ENCODE results near the gene ATXN1. TPM values are rescaled to one million over a fixed set of nuclear protein-coding genes. Genes with fewer than 3 reads are reported as not detected.

The ATXN1 gene
- total and polyA plus RNA-seq, 3 donors from 2014 or later = 12.8 to 84.1 (median 64.3) TPM

GRCh38 chr6:16752206-16752866, 8.9 kb downstream of the ATXN1 start:
- intact Hi-C loops (cut with DNase I; ENCODE audit: low total_unique reads) = no loop called here
- DNase-seq = no peak
- no peak overlapping the region for H3K27ac ChIP-seq
- peaks cover 13% of the 10 kb centered on the region for H3K4me1 ChIP-seq
- H3K4me3 ChIP-seq = no peak overlapping the region
- H3K9me3 ChIP-seq = no peaks in the 10 kb centered on the region
- WGBS, 2 donors = 82 to 87% methylated on average over 4 of the region's 4 CpGs
- H3K36me3 ChIP-seq (ENCODE audit: low read depth, missing control alignments) = no peaks in the 10 kb centered on the region
- no peaks in the 10 kb centered on the region for H3K27me3 ChIP-seq
- no peak for TF ChIP-seq CTCF (IDR thresholded peaks at IDR 0.05)
- TF ChIP-seq POLR2A (IDR thresholded peaks at IDR 0.05) = no peak

DNA sequence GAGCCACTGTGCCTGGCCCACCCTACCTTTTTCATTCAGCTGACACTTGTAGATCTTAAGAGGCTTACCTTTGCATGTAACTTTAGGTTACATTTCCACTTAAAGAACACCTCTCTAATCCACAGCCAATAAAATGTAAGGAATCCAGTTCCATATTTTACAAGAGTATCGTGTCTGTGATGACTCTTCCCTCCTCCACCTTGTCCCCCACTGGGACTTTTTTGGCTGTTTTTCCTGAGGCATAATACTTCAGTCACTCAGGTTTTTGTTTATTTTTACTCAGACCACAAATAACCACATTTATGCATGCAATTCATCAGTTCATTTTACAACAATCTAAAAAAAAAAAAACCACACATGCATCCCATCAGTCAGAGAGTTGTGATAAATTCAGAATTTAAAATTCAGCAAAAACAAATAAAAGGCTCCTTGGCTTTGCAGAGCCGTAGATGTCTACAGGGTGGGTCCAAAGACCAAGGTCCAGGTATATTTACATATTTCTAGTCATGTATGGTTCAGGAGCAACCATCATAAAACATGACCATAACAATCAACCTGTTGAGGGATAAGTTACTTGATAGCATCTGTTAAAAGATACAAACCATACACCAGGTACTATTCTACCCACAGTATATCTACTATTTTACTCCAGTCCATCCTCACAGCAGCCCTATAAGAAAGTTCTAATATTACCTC, 9.9 kb downstream of the ATXN1 start:
- Histone ChIP-seq H3K4me1 (peaks cover 13% of the 10 kb centered on the region), H3K4me3 (no peak overlapping the region), H3K36me3 (ENCODE audit: low read depth, missing control alignments) (no peaks in the 10 kb centered on the region), H3K27me3 (no peaks in the 10 kb centered on the region), H3K9me3 (no peaks in the 10 kb centered on the region), H3K27ac (no peak overlapping the region)
- intact Hi-C loops (cut with DNase I; ENCODE audit: low total_unique reads) = no loop called here
- DNase-seq = no peak
- TF ChIP-seq POLR2A (IDR thresholded peaks at IDR 0.05) = no peak
- TF ChIP-seq CTCF (IDR thresholded peaks at IDR 0.05) = no peak
- WGBS, 2 donors = 83 to 91% methylated on average over 2 of the region's 2 CpGs

DNA sequence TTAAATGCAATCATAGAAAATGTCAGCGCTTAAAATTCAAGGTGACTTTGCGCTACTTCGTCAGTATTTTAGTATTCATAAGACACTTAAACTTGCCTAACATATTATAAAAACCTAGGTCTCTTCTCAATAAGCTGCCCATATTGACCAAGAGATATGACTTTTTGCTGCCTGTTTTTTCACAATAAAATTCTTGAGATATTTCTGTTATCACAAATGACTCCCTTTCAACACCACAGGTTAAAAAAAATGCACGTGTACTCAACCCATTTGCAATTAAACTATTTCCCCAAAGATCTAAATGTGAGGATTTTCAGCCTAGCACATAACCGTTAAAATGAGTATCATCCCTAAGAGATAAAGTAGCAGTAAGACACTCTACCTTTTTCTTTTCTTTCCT, 10.7 kb downstream of the ATXN1 start:
- Histone ChIP-seq H3K27ac (no peak overlapping the region), H3K4me1 (peaks cover 11% of the 10 kb centered on the region), H3K9me3 (no peaks in the 10 kb centered on the region), H3K27me3 (no peaks in the 10 kb centered on the region), H3K36me3 (ENCODE audit: low read depth, missing control alignments) (no peaks in the 10 kb centered on the region), H3K4me3 (no peak overlapping the region)
- intact Hi-C loops (cut with DNase I; ENCODE audit: low total_unique reads) = no loop called here
- WGBS, 2 donors = 78 to 84% methylated on average over 5 of the region's 5 CpGs
- TF ChIP-seq POLR2A (IDR thresholded peaks at IDR 0.05) = no peak
- no peak for TF ChIP-seq CTCF (IDR thresholded peaks at IDR 0.05)
- no peak for DNase-seq

DNA sequence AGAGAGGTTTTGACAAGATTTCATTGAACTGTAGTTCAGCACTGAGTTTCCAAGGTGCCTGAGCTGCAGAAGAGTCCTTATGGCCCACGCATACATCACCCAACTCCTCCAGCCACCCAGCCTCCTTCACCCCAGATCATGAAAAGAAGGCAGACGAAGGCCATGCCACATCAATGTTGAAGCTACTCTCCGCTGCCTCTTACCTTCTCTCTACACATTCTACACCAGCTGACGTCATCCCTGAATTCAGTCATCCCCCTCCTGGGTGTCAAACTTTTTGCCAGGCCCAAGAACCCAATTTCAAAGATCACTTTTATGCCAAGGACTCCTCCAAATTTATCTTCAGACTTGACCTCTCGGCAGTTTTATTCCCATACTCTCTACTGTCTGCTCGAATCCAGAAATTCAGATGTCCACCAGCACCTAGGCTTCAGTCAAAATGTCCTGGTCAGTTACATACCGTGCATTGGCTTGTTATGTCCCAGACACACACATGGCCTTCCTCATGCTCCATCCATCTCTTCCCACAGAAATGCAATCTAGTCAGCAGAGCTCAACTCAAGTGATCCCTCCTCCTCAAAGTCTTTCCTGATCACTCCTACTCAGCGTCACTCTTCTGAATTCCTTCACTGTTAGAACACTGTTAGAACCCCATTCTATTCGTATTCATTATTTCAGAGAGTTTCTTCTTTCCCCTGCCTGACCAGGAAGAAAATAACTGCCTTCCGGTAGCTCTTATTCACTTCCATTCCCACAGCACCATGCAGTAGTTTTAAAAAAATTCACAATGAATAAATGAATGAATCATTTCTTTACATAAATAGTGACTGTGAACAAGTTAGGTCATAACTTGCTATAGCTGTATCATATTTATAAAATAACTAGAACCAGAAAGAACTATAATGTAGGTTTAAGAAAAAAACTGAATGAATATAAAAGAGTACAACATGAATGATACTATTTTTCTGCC, 11.5 kb downstream of the ATXN1 start:
- intact Hi-C loops (cut with DNase I; ENCODE audit: low total_unique reads) = no loop called here
- no peaks in the 10 kb centered on the region for H3K9me3 ChIP-seq
- DNase-seq = no peak
- peaks cover 11% of the 10 kb centered on the region for H3K4me1 ChIP-seq
- TF ChIP-seq CTCF (IDR thresholded peaks at IDR 0.05) (no peak), POLR2A (IDR thresholded peaks at IDR 0.05) (no peak)
- no peak overlapping the region for H3K27ac ChIP-seq
- no peaks in the 10 kb centered on the region for H3K36me3 ChIP-seq (ENCODE audit: low read depth, missing control alignments)
- H3K4me3 ChIP-seq = no peak overlapping the region
- 92% methylated on average over 10 of the region's 10 CpGs for WGBS, 2 donors
- no peaks in the 10 kb centered on the region for H3K27me3 ChIP-seq

Data from testis (tissue), 3 donors.